ENCODE measurements around the gene CDC42SE2. TPM values are rescaled to one million over a fixed set of nuclear protein-coding genes. Genes with fewer than 3 reads are reported as not detected.

The CDC42SE2 gene
- total and polyA plus RNA-seq, 2 donors from 2014 or later = 24.8 to 90.7 TPM

DNA sequence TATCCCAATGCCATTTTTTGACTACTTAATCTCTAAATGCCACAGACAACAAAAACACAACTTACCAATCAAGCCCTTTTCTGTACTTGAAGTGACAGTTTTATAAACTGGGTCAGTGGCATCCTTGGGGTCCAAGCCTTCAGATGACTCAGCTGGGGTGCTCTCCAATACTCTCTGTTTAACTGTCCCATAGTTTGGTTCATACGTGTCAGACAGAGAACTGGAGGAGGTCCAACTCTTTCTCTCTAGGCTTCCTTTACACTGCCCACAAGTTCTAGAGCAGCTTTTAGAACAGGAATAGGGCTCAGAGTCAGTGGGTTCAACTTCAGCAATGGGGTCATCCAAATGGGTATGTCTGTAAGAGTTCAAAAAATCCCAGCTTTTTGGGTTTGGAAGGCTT lies 166.9 kb downstream of the CDC42SE2 start:
- Histone ChIP-seq H3K27me3 (ENCODE audit: control insufficient read depth, insufficient read depth, low read length) (no peaks in the 10 kb centered on the region), H3K4me1 (ENCODE audit: control insufficient read depth in 2 of 3, insufficient read depth in 2 of 3, low read depth in 1 of 3, low read length in 3 of 3) (no peaks in the 10 kb centered on the region), H3K9ac (ENCODE audit: low read length in 3 of 3) (no peak overlapping the region), H3K4me3 (ENCODE audit: low read length in 3 of 3) (no peak overlapping the region), H3K27ac (ENCODE audit: low read depth in 2 of 2, low read length in 2 of 2) (no peak overlapping the region), H3K9me3 (ENCODE audit: control insufficient read depth in 2 of 3, insufficient read depth in 1 of 3, low read length in 3 of 3) (no peaks in the 10 kb centered on the region), H3K36me3 (ENCODE audit: control insufficient read depth in 2 of 3, insufficient read depth in 3 of 3, low read length in 3 of 3) (peaks cover 0 to 22% (median 0%) of the 10 kb centered on the region in 3 donors)
- TF ChIP-seq, protein P1, sequence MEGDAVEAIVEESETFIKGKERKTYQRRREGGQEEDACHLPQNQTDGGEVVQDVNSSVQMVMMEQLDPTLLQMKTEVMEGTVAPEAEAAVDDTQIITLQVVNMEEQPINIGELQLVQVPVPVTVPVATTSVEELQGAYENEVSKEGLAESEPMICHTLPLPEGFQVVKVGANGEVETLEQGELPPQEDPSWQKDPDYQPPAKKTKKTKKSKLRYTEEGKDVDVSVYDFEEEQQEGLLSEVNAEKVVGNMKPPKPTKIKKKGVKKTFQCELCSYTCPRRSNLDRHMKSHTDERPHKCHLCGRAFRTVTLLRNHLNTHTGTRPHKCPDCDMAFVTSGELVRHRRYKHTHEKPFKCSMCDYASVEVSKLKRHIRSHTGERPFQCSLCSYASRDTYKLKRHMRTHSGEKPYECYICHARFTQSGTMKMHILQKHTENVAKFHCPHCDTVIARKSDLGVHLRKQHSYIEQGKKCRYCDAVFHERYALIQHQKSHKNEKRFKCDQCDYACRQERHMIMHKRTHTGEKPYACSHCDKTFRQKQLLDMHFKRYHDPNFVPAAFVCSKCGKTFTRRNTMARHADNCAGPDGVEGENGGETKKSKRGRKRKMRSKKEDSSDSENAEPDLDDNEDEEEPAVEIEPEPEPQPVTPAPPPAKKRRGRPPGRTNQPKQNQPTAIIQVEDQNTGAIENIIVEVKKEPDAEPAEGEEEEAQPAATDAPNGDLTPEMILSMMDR (IDR thresholded peaks at IDR 0.05; ENCODE audit: borderline replicate concordance, extremely low read depth, insufficient read depth) = no peak
- intact Hi-C loops (cut with DNase I) = no loop called here
- FAIRE-seq = no peak
- DNase-seq = no peak

- Histone ChIP-seq H3K27me3 (ENCODE audit: control insufficient read depth, insufficient read depth, low read length) (no peaks in the 10 kb centered on the region), H3K27ac (ENCODE audit: low read depth in 2 of 2, low read length in 2 of 2) (no peak overlapping the region), H3K4me1 (ENCODE audit: control insufficient read depth in 2 of 3, insufficient read depth in 2 of 3, low read depth in 1 of 3, low read length in 3 of 3) (no peaks in the 10 kb centered on the region), H3K9ac (ENCODE audit: low read length in 3 of 3) (no peak overlapping the region), H3K36me3 (ENCODE audit: control insufficient read depth in 2 of 3, insufficient read depth in 3 of 3, low read length in 3 of 3) (peaks cover 0 to 22% (median 0%) of the 10 kb centered on the region in 3 donors), H3K9me3 (ENCODE audit: control insufficient read depth in 2 of 3, insufficient read depth in 1 of 3, low read length in 3 of 3) (no peaks in the 10 kb centered on the region), H3K4me3 (ENCODE audit: low read length in 3 of 3) (no peak overlapping the region)
- no peak for FAIRE-seq
- no peak for DNase-seq
- TF ChIP-seq, protein P1 (IDR thresholded peaks at IDR 0.05; ENCODE audit: borderline replicate concordance, extremely low read depth, insufficient read depth) = no peak
- intact Hi-C loops (cut with DNase I) = no loop called here
These were observed 167.9 kb downstream of the CDC42SE2 start for GRCh38 chr5:131431794-131432193.

- Histone ChIP-seq H3K4me1 (ENCODE audit: control insufficient read depth in 2 of 3, insufficient read depth in 2 of 3, low read depth in 1 of 3, low read length in 3 of 3) (no peaks in the 10 kb centered on the region), H3K27ac (ENCODE audit: low read depth in 2 of 2, low read length in 2 of 2) (no peak overlapping the region), H3K4me3 (ENCODE audit: low read length in 3 of 3) (no peak overlapping the region), H3K9ac (ENCODE audit: low read length in 3 of 3) (no peak overlapping the region), H3K9me3 (ENCODE audit: control insufficient read depth in 2 of 3, insufficient read depth in 1 of 3, low read length in 3 of 3) (no peaks in the 10 kb centered on the region), H3K27me3 (ENCODE audit: control insufficient read depth, insufficient read depth, low read length) (no peaks in the 10 kb centered on the region), H3K36me3 (ENCODE audit: control insufficient read depth in 2 of 3, insufficient read depth in 3 of 3, low read length in 3 of 3) (peaks cover 0 to 23% (median 3%) of the 10 kb centered on the region in 3 donors)
- TF ChIP-seq, protein P1 (IDR thresholded peaks at IDR 0.05; ENCODE audit: borderline replicate concordance, extremely low read depth, insufficient read depth) = no peak
- intact Hi-C loops (cut with DNase I) = no loop called here
- no peak for FAIRE-seq
- no peak for DNase-seq
These were observed 169.3 kb downstream of the CDC42SE2 start for GRCh38 chr5:131433109-131433508.

DNA sequence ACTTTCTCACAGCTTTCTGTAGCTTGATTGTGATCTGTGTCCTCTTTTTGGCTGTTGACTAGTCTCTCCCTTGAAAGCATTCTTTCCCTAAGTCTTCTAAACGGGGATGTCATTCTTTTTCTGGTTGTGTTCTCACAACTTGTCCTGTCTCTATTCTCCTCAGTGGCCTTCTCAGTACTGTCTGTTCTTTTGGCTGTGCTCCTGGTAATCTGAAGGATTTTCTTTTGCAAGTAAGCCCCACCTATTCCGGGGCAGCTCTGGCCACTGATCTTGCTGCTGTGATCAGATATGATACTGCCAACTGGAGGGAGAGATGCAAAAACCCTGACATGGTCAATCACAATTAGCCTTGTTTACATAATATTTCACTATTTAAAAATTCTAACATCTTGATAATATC lies 172.2 kb downstream of the CDC42SE2 start:
- H3K4me1 ChIP-seq (ENCODE audit: control insufficient read depth in 2 of 3, insufficient read depth in 2 of 3, low read depth in 1 of 3, low read length in 3 of 3) = no peaks in the 10 kb centered on the region
- intact Hi-C loops (cut with DNase I) = no loop called here
- DNase-seq = no peak
- TF ChIP-seq, protein P1 (IDR thresholded peaks at IDR 0.05; ENCODE audit: borderline replicate concordance, extremely low read depth, insufficient read depth) = no peak
- no peaks in the 10 kb centered on the region for H3K27me3 ChIP-seq (ENCODE audit: control insufficient read depth, insufficient read depth, low read length)
- H3K9ac ChIP-seq (ENCODE audit: low read length in 3 of 3) = no peak overlapping the region
- no peak overlapping the region for H3K27ac ChIP-seq (ENCODE audit: low read depth in 2 of 2, low read length in 2 of 2)
- H3K4me3 ChIP-seq (ENCODE audit: low read length in 3 of 3) = no peak overlapping the region
- peaks cover 0 to 19% (median 13%) of the 10 kb centered on the region in 3 donors for H3K36me3 ChIP-seq (ENCODE audit: control insufficient read depth in 2 of 3, insufficient read depth in 3 of 3, low read length in 3 of 3)
- no peak for FAIRE-seq
- no peaks in the 10 kb centered on the region for H3K9me3 ChIP-seq (ENCODE audit: control insufficient read depth in 2 of 3, insufficient read depth in 1 of 3, low read length in 3 of 3)

Measured in kidney (tissue), 14 donors.